GM20000 (cell line): ENCODE measurements around the gene GRAP2.
A peak's percentile ranks its signal among the peaks of the same experiment; 100 is the strongest.
"Not testable (repeated sequence)": the region's sequence is repeated elsewhere in the genome, so short reads cannot be mapped to it uniquely, and the experiment has no call there.

ENCODE experiments used
- DNase-seq: peaks from one replicate; pipeline ENCODE4 v3.0.0; 2012; ENCODE audit warnings: low spot score
- TF ChIP-seq, protein P1 (sequence below): IDR thresholded peaks from 2 replicates; pipeline ENCODE4 v1.5.1; 2012; ENCODE audit warnings: mild to moderate bottlenecking, control low read depth; ENCODE audit errors: extremely low read depth, missing control alignments

The GRAP2 gene

GRCh38 chr22:39893526-39893925, 7.4 kb upstream of the GRAP2 start, which contains the start of gene ENTHD1:
ENTHD1 (minus strand) TSS chr22:39893760; CDS start chr22:39887748, 6,012 bp downstream.
- no peak for DNase-seq
- TF ChIP-seq, protein P1, sequence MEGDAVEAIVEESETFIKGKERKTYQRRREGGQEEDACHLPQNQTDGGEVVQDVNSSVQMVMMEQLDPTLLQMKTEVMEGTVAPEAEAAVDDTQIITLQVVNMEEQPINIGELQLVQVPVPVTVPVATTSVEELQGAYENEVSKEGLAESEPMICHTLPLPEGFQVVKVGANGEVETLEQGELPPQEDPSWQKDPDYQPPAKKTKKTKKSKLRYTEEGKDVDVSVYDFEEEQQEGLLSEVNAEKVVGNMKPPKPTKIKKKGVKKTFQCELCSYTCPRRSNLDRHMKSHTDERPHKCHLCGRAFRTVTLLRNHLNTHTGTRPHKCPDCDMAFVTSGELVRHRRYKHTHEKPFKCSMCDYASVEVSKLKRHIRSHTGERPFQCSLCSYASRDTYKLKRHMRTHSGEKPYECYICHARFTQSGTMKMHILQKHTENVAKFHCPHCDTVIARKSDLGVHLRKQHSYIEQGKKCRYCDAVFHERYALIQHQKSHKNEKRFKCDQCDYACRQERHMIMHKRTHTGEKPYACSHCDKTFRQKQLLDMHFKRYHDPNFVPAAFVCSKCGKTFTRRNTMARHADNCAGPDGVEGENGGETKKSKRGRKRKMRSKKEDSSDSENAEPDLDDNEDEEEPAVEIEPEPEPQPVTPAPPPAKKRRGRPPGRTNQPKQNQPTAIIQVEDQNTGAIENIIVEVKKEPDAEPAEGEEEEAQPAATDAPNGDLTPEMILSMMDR = no peak

DNA sequence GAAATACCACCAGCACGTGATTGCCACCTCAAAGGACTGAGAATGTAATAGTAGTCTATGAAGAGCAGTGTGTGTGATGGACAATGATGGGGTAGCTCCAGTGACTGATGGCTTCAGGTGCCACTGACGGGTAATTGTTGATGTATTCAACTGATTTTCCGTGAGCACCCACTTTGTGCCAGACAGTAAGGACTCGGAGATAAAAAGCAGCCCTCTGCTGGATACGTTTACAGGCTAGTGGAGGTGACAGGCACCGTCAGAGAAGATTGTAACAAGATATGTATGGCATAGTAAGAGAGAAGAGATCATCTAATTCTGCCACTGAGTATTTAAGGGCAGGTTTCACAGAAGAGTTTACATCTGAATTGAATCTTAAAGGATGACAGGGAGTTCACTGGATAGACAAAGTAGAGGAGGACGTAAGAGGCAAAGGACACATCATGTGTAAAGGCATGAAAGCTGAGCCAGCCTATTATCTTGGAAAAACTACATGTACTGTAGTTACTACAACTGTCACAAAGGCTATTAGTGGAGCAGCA, 6.3 kb upstream of the GRAP2 start:
- TF ChIP-seq, protein P1 = no peak
- no peak for DNase-seq

DNA sequence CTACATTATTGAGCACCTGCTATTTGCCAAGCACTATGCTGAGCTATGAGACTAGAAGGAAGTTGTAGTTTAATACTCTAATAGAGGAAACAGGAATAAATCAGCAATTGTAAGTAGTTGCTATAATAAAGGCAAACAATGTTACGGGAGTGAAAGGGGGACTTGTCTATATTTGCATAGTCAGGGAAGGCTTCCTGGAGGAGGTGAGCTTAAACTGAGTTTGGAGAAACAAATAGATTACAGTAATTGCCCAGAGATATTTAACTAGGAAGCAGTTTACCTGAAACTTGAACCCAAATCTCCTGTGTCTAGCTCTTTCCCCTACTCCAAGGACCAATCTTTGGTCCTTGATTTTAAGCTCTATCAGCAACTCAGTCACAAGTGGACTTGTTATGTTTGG, 5.2 kb upstream of the GRAP2 start:
- no peak for DNase-seq
- TF ChIP-seq, protein P1 = no peak

- TF ChIP-seq, protein P1 = no peak
- DNase-seq = no peak
Observed at GRCh38 chr22:39896313-39896996, 4.4 kb upstream of the GRAP2 start.

GRCh38 chr22:39897841-39898240, 3.0 kb upstream of the GRAP2 start:
- DNase-seq = no peak
- TF ChIP-seq, protein P1 = no peak

DNA sequence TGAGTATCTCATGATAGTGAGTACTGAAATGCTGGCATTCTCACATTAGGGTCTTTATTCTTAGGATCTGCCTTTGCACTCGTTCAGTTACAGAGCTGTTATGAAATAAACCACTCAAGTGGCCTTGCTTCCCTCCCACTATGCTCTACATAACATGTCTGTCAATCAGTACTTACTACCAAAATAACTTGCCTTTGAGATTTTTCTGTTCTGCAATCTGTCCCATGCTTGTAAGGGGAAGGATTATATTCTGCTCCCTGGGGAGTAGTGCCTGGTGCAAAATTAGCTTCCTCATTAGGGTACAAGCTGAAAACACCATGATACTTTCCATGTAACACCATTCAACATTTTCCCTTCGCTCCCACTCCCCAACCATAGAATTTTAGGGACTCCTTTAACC, 1.9 kb upstream of the GRAP2 start:
- DNase-seq = peak; percentile 63
- TF ChIP-seq, protein P1 = no peak

DNA sequence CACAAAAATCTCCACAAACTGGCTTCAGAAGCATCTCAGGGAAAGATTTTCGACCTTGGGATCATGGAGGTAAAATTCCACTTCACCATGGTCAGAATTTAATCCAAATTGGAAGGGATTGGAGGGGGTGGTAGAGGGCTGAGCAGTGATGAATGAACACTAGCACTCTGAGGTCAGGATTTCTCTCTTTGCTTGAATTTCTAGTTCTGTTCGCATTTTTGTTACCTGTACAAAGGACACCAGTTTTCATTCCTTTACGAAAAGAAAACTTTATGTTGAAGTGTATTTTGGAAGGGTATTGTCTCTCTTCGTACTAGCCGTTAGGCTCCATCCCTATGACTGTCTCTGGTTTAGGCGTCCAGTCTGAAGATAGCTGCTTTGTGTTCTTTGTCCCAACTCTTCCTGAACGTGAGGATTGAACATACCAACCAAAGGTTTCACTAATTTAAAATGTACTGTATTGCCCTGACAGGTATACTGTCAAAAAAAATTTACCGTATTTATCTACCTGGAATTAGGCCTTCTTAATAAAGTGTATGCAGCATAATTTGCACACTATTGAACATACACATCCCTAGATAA, 772 bp downstream of the GRAP2 start:
- TF ChIP-seq, protein P1 = no peak
- no peak for DNase-seq

DNA sequence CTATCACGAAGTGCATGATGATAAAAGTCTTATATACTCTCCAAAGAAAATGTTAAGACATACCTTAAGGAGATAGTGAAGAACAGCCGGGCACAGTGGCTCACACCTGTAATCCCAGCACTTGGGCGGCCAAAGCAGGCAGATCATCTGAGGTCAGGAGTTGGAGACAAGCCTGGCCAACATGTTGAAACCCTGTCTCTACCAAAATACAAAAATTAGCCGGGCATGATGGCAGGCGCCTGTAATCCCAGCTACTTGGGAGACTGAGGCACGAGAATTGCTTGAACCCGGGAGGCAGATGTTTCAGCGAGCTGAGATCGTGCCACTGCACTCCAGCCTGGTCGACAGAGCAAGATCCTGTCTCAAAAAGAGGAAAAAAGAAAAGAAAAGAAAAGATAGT, 3.1 kb downstream of the GRAP2 start:
- not testable (repeated sequence) for DNase-seq
